ENCODE results near the gene HTR6. TPM values are rescaled to one million over a fixed set of nuclear protein-coding genes. Genes with fewer than 3 reads are reported as not detected.

HTR6 gene
- total RNA-seq, 1 donor: 0.09 TPM

DNA sequence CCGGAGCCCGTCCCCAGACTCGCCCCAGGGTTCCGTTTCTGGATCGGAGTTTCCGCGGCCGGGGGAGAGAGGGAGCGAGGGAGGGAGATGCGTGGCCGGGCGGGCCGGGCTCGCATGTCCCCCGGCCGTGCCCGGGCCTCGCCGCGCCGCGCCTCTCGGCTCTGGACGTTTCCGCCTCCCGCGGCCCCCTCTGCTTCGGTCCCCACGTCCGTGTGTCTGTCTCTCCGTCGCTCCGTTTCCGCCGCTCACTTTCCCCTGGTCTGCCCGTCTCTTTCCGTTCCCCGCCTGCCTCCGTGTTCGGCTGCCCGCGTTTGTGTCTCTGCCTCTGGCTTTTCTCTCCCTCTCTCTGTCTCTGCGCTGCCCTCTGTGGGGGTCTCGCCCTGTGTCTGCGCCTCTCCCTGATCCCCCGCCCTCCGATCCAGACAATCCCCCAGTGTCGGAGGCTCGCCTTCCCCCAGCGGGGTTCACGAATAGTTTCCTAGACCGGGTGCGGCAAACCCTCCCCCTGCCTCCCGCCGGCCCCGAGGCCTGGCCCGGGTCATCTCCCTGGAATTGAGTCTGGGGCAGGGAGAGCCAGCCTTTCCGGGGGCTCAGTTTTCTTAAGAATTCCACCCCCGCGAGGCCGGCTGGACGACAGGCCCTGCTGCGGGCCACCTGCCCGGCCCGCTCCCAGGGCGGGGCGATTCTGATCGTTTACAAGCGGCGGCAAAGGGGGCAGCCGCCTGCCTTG, 19.8 kb upstream of the HTR6 start:
- DNase-seq (ENCODE audit: low read depth): no peak
- TF ChIP-seq, protein P1, sequence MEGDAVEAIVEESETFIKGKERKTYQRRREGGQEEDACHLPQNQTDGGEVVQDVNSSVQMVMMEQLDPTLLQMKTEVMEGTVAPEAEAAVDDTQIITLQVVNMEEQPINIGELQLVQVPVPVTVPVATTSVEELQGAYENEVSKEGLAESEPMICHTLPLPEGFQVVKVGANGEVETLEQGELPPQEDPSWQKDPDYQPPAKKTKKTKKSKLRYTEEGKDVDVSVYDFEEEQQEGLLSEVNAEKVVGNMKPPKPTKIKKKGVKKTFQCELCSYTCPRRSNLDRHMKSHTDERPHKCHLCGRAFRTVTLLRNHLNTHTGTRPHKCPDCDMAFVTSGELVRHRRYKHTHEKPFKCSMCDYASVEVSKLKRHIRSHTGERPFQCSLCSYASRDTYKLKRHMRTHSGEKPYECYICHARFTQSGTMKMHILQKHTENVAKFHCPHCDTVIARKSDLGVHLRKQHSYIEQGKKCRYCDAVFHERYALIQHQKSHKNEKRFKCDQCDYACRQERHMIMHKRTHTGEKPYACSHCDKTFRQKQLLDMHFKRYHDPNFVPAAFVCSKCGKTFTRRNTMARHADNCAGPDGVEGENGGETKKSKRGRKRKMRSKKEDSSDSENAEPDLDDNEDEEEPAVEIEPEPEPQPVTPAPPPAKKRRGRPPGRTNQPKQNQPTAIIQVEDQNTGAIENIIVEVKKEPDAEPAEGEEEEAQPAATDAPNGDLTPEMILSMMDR (IDR thresholded peaks at IDR 0.05; ENCODE audit: insufficient read depth, low read length): no peak
- peak overlapping the region; percentile 87 for H3K4me3 ChIP-seq (ENCODE audit: low read depth, low read length)

DNA sequence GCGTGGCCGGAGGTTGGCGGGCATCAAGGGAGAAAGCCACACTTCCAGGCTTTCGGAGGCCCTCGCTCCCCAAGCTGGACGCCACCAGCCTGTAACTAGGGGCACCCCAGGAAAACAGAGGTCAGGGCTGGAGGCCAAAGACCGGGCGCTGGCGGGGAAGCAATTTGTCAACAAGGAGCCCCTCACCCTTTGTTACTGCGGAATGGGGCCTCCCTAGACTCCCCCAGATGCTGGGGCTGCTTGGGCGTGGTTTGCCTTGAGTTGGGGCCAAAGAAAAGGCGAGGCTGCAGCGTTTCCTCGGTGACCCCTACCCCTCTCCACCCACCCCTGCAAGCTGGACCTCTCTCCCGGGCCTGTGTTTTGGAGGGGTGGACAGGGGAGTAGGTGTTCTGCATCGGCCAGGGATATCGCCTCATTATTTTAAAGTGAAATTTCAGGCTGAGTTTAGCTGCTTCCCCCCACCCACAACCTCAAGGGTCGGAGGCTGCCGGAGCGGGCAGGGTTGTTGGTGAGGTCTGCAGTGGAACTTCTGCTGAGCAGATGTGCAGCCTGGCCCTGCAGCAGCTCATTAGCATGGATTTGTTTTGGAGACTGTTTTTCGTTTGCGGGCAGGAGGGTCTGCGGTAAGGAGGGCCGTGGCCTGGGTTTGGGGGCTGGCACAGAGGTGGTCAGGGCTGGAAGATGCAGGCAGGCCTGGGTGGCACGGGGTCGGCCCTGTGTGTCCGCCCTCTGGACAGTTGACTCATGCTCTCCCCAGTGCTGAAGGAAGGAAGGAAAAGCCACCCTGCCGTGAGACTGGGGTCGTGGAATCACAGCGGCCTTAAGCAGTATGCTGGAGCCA, 19.0 kb upstream of the HTR6 start:
- peak; percentile 27 for DNase-seq (ENCODE audit: low read depth)
- H3K4me3 ChIP-seq (ENCODE audit: low read depth, low read length): peak overlapping the region; percentile 87
- TF ChIP-seq, protein P1 (IDR thresholded peaks at IDR 0.05; ENCODE audit: insufficient read depth, low read length): no peak

DNA sequence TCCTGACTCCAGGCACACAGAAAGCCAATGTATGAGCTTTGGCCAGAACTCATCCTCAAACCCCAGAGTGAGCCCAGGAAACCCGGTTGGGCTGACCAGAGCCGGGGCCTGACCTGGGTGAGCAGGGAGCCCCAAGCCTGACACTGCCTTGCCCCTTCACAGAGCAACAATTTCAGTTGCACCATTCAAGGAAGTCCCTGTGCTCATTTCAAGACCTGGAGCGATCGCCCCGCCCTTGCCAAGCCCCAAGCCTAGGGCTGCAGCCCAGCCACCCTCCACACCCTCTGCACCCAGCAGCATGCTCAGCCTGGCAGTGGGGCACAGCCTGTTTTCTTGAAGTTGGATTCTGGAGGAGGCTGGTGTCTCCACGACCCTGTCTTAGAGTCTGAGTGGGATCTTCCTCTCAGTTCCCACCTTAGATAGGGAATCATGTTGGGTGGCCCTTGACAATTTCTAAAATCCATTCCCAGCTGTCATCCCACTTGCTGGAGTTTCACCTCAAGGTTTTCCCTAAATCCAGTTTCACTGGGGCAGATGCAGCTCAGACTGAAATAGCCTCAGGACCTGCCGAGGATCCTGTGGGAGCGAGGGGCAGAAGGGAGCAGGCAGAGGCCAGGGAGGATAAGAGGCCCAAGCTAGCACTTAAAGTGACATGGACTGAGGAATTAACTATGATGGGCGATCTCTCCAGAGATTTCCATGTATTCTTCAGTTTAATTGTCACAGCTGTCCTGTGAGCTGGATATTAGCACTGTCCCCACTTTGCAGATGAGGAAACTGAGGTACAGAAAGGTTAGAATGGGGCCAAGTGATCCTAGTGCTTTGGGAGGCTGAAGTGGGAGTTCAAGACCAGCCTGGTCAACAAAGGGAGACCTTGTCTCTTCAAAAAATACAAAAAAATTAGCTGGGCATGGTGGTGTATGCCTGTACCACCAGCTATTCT, 18.0 kb upstream of the HTR6 start:
- DNase-seq (ENCODE audit: low read depth): no peak
- peak overlapping the region; percentile 87 for H3K4me3 ChIP-seq (ENCODE audit: low read depth, low read length)
- TF ChIP-seq, protein P1 (IDR thresholded peaks at IDR 0.05; ENCODE audit: insufficient read depth, low read length): no peak

DNA sequence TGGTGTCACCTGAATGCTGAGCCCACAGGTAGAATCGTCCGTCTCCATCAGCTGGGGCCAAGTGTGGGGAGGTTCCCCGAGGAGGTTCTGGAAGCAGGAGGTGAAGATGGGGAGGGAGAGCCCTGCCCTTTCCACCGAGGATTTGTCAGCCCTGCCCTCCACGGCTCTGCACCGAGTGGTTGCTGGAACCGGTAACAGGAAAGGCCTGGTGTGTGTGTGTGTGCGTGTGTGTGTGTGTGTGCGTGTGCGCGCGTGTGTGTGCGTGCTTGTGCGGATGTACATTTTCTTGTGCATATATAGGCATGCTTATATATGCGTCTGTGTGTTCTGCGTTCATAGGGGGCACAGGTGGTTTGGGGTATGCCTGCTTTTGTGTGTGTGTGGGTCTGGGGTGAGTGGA, 17.0 kb upstream of the HTR6 start:
- DNase-seq (ENCODE audit: low read depth): peak; percentile 26
- peak overlapping the region; percentile 87 for H3K4me3 ChIP-seq (ENCODE audit: low read depth, low read length)
- TF ChIP-seq, protein P1 (IDR thresholded peaks at IDR 0.05; ENCODE audit: insufficient read depth, low read length): no peak

DNA sequence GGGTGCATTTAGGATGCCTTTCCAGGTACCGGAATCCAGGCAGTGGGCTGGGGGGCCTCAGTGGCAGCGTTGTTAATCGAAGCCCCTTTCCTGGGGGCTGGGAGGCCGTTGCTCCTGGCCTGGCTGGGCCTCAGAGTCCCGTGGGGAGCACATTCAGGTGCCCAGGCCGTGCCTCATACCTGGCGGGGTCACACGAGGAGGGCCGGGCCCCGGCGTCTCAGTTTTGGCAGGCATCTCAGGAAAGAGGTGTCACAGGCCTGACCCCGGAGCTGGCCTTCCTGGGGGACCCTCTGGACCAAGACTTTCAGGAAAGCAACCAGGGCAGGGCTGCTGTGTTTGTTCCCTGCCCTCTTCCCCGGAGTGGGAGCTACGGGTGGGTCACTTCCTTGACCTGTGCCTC, 16.4 kb upstream of the HTR6 start:
- TF ChIP-seq, protein P1 (IDR thresholded peaks at IDR 0.05; ENCODE audit: insufficient read depth, low read length): no peak
- DNase-seq (ENCODE audit: low read depth): no peak
- H3K4me3 ChIP-seq (ENCODE audit: low read depth, low read length): no peak overlapping the region

DNA sequence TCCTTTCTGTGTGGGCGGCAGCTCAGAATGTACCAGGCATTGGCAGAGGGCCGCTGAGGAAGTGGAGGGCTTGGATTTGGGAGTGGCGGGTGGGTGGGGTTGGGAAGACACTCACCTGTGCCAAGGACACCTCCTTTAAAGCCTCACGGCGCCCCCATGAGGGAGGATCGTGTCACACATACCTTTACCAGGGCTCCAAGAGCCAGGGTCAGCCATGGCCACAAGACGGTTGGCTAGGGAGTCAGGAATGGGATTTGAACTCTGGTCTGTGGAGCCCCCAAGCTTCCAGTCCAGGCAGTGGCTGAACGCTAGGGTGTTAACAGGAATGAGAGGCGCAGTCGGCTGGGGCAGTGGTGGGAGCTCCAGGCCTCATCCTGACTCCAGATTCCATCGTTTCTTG, 16.0 kb upstream of the HTR6 start:
- TF ChIP-seq, protein P1 (IDR thresholded peaks at IDR 0.05; ENCODE audit: insufficient read depth, low read length): peak; percentile 20
- DNase-seq (ENCODE audit: low read depth): peak; percentile 39
- no peak overlapping the region for H3K4me3 ChIP-seq (ENCODE audit: low read depth, low read length)
